Inflammatory macrophage treated with lipopolysaccharide for 4 hours (primary cell): ENCODE data around the gene CCDC6.
"Not testable (repeated sequence)": the region's sequence is repeated elsewhere in the genome, so short reads cannot be mapped to it uniquely, and the experiment has no call there.

Experiments used
- DNase-seq: peaks from one replicate; pipeline ENCODE4 v3.0.0-alpha.2; 2020

Gene CCDC6

GRCh38 chr10:59905066-59905730 is 1.2 kb downstream of the CCDC6 start:
- no peak for DNase-seq

GRCh38 chr10:59904426-59905065 is 1.8 kb downstream of the CCDC6 start:
- no peak for DNase-seq

- DNase-seq, result peak; percentile 54
Observed at GRCh38 chr10:59903871-59904270, 2.5 kb downstream of the CCDC6 start.

- no peak for DNase-seq
Observed at GRCh38 chr10:59902016-59902415, 4.3 kb downstream of the CCDC6 start.

- no peak for DNase-seq
Observed at GRCh38 chr10:59901470-59901869, 4.9 kb downstream of the CCDC6 start.

GRCh38 chr10:59900048-59900727 is 6.2 kb downstream of the CCDC6 start:
- DNase-seq, result no peak

GRCh38 chr10:59898125-59898835 is 8.1 kb downstream of the CCDC6 start:
- no peak for DNase-seq

GRCh38 chr10:59896191-59896590 is 10.2 kb downstream of the CCDC6 start:
- DNase-seq, result no peak

- no peak for DNase-seq
Observed at GRCh38 chr10:59895629-59896116, 10.7 kb downstream of the CCDC6 start.

- no peak for DNase-seq
Observed at GRCh38 chr10:59894114-59894513, 12.2 kb downstream of the CCDC6 start.

- peak; percentile 83 for DNase-seq
Observed at GRCh38 chr10:59892697-59893096, 13.7 kb downstream of the CCDC6 start.

- DNase-seq, result peak; percentile 79
Observed at GRCh38 chr10:59891936-59892335, 14.4 kb downstream of the CCDC6 start.

- DNase-seq, result peak; percentile 45
Observed at GRCh38 chr10:59891349-59891748, 15.0 kb downstream of the CCDC6 start.

GRCh38 chr10:59888781-59889435 is 17.4 kb downstream of the CCDC6 start:
- DNase-seq, result no peak

GRCh38 chr10:59887972-59888640 is 18.2 kb downstream of the CCDC6 start:
- DNase-seq, result no peak

- peak; percentile 34 for DNase-seq
Observed at GRCh38 chr10:59887006-59887405, 19.4 kb downstream of the CCDC6 start.

GRCh38 chr10:59885430-59886134 is 20.8 kb downstream of the CCDC6 start:
- DNase-seq, result peak; percentile 76

GRCh38 chr10:59884893-59885292 is 21.5 kb downstream of the CCDC6 start:
- not testable (repeated sequence) for DNase-seq

- DNase-seq, result no peak
Observed at GRCh38 chr10:59881640-59882039, 24.7 kb downstream of the CCDC6 start.

- no peak for DNase-seq
Observed at GRCh38 chr10:59880971-59881510, 25.3 kb downstream of the CCDC6 start.

GRCh38 chr10:59880019-59880717 is 26.2 kb downstream of the CCDC6 start:
- DNase-seq, result no peak
